Central memory CD4-positive, alpha-beta T cell (primary cell): ENCODE measurements around the gene ESYT1.

ENCODE experiments used
- DNase-seq: peaks from one replicate; pipeline ENCODE4 v3.0.0; 2022
- total RNA-seq, 3 experiments: gene quantifications; one replicate each; lab custom pipeline; 2026; lab: John Stamatoyannopoulos, UW

Gene ESYT1, protein sequence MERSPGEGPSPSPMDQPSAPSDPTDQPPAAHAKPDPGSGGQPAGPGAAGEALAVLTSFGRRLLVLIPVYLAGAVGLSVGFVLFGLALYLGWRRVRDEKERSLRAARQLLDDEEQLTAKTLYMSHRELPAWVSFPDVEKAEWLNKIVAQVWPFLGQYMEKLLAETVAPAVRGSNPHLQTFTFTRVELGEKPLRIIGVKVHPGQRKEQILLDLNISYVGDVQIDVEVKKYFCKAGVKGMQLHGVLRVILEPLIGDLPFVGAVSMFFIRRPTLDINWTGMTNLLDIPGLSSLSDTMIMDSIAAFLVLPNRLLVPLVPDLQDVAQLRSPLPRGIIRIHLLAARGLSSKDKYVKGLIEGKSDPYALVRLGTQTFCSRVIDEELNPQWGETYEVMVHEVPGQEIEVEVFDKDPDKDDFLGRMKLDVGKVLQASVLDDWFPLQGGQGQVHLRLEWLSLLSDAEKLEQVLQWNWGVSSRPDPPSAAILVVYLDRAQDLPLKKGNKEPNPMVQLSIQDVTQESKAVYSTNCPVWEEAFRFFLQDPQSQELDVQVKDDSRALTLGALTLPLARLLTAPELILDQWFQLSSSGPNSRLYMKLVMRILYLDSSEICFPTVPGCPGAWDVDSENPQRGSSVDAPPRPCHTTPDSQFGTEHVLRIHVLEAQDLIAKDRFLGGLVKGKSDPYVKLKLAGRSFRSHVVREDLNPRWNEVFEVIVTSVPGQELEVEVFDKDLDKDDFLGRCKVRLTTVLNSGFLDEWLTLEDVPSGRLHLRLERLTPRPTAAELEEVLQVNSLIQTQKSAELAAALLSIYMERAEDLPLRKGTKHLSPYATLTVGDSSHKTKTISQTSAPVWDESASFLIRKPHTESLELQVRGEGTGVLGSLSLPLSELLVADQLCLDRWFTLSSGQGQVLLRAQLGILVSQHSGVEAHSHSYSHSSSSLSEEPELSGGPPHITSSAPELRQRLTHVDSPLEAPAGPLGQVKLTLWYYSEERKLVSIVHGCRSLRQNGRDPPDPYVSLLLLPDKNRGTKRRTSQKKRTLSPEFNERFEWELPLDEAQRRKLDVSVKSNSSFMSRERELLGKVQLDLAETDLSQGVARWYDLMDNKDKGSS
- total RNA-seq, result 191 to 496 (median 297) reads per million in 3 experiments

DNA sequence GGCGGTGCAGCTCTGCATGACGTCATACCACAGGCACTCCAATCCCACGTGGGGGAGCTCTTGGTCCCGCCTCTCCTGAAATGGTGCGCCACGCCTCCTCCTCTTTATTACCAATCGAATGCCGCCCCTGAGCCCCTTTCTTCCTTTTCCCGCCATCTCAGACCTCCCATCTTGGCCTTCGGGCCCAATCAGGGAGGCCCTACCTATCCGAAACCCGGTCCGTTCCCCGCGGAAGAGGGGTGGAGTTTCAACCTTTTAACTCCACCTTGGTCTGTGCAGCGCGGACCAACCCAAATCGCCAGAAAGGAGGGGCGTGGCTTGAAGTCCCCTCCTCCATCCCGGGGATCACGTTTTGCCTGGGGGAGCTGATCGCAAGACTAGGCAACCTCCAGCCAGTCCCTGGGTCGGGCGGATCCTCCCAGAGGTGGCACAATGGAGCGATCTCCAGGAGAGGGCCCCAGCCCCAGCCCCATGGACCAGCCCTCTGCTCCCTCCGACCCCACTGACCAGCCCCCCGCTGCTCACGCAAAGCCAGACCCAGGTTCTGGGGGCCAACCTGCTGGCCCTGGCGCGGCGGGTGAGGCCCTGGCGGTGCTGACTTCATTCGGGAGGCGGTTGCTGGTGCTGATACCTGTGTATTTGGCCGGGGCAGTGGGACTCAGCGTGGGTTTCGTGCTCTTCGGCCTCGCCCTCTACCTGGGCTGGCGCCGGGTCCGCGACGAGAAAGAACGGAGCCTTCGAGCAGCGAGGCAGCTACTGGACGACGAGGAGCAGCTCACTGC, at the start of gene ESYT1:
Gene ESYT1 (plus strand): TSS at position 380 of the 782 bp plus-strand sequence. CDS start 53 bp downstream, at position 433.
- peak; percentile 100 for DNase-seq

DNA sequence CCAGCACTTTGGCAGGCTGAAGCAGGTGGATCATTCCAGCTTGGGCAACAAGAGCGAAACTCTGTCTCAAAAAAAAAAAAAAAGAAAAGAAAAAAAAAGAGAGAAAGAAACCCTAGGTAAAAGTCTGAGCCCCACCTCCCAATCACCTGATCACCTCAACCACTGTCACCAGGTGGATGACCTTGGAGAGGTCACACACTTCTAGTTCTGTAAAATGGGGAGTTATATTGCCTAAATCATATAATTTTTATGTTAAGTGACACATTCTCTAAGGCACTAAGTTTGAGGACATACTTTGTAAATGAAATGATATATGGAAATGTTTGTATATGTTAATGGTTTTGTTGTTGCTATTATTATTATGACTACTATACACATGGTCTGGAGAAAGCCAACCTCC, 49.6 kb upstream of the ESYT1 start:
- DNase-seq, result no peak

- DNase-seq, result peak; percentile 29
Observed at GRCh38 chr12:56078931-56079722, 48.9 kb upstream of the ESYT1 start.

GRCh38 chr12:56079723-56080555, 48.1 kb upstream of the ESYT1 start, which contains the start of gene ERBB3:
Gene ERBB3 (plus strand): TSS chr12:56080165. CDS start chr12:56080301, 136 bp downstream.
- peak; percentile 47 for DNase-seq

- no peak for DNase-seq
Observed at GRCh38 chr12:56080556-56081138, 47.4 kb upstream of the ESYT1 start.

DNA sequence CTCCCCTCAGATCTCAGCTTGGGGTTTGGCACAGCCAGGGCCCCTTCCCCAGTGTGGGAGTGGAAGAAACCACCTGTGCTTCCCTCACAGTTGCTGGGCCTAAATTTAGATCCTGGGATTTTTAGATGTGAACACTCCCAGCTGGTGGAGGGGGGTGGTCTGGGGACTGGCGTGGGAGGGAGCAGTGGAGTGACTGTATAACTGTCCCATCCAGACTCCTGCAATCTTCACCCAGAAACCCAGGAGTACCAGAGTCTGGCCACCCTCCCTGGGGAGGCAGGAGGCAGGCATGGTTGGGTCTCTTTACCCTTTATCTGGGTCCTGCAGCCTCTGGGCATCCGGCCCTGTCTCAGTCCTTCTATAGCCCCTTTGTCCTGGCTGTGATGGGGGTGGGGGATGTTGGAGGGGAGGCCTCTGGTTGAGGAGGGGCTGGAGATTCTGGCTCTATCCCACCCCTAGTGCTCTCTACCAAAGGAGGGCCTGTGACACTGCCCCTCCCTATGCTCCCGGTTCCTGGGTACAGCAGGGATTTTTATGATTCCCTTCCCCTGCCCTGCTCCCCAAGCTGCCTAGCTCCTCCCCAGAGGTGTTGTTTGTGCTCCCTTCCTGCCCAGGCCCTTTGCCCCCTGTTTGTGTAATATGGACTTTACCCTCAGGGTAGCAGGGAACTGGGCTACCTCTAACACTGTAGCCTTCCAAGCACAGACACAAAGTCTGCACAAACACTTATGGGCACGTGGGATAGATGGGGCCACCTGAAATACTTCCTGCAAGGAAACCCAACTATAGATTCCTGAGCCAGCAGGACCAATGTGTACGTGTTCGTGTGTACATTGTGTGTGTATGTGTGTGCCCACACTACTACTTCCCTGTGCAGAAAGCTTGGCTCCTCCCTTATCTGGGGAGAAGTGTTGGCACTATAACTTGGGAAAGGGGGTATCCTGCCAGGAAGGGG, 46.4 kb upstream of the ESYT1 start:
- no peak for DNase-seq

DNA sequence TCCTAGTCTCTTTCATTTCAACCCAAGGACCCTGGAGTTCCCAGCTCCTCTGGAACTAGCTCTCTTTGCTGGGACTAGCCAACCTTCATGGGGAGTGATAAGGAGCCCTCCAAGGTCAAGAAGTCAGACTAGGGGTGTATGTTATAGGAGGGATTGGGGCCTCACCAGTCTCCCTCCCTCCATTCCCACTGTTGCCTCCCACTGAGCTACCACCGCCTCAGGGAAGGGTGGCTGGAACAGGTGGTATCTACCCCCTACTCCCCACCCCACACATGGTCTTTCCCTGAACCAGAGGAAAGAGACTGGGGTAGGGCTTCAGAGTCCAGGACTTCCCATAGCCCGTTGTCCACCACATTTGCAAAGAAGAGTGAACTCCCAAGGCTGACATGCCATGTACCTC, 45.7 kb upstream of the ESYT1 start:
- no peak for DNase-seq

DNA sequence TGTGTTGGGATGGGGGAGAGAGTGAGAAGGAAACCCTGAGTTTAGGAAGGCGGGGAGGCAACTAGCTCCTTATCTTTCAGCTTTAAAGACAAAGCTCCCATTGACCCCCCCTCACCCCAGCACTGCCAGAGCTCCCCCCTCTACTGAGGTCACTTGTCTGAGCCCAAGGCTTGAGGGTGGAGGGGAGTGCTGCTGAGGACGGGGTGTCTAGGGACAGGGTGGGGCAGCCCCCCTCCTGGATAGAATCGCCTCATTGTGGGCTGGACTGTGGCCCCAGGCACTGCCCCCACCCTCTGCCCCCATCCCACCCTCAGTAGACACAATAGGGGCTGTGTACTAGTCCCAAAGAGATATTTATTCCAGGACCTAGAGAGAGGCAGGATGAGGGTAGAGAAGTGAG, 45.1 kb upstream of the ESYT1 start:
- no peak for DNase-seq

DNA sequence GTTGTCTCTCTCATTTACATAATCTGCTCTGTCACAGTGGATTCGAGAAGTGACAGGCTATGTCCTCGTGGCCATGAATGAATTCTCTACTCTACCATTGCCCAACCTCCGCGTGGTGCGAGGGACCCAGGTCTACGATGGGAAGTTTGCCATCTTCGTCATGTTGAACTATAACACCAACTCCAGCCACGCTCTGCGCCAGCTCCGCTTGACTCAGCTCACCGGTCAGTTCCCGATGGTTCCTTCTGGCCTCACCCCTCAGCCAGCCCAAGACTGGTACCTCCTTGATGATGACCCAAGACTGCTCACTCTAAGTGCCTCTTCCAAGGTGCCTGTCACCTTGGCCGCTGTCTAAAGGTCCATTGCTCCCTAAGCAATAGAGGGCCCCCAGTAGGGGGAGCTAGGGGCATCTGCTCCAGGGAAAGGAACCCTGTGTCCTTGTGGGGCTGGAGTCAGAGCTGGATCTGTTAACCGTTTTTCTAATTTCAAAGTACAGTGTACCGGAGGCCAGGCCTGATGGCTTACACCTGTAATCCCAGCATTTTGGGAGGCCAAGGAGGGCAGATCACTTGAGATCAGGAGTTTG, 43.0 kb upstream of the ESYT1 start:
- DNase-seq, result no peak

DNA sequence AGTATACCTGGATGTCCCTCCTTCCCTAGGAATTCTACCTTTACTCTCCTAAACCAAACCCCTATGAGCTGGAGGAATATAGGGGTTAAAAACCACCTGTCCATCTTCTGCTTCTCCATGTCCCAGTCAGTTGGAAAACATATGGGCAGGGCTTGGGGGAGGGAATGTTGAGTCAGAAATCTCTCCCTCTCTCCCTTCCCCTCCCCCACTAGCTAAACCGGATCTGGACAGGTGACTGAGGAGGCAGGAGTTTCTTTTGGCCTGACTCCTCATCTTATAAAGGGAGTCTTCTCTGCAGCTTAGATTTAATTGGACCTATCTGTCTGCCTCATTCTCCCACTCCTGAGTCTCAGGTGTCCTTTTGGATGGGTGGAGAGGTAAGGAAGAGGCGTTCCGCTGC, 42.0 kb upstream of the ESYT1 start:
- no peak for DNase-seq

DNA sequence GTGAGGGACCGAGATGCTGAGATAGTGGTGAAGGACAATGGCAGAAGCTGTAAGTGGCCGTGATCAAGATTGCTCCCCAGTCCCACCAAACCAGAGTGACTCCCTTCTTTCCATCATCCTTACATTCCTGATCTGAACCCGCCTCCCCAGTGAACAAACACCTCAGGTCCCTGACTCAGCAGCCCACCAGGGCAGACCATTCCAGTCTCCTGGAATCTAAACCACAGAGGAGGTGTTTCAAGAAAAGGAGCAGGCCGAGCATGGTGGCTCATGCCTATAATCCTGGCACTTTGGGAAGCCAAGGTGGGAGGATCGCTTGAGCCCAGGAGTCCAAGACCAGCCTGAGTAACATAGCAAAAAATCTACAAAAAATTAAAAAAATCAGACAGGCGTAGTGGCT, 41.5 kb upstream of the ESYT1 start:
- DNase-seq, result no peak

- no peak for DNase-seq
Observed at GRCh38 chr12:56087220-56087619, 40.8 kb upstream of the ESYT1 start.

- no peak for DNase-seq
Observed at GRCh38 chr12:56097738-56098137, 30.3 kb upstream of the ESYT1 start.

DNA sequence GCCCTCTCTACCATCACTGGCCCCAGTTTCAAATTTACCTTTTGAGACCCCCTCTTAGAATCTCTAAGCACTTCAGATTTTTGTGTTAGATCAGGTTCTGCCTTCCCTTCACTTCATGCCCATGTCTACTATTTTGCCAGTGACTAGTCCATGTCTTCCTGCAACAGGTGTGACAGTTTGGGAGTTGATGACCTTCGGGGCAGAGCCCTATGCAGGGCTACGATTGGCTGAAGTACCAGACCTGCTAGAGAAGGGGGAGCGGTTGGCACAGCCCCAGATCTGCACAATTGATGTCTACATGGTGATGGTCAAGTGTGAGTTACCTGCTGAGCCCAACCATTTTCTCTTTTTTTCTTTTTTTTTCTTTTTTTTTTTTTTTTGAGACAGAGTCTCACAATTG, 29.5 kb upstream of the ESYT1 start:
- no peak for DNase-seq

- no peak for DNase-seq
Observed at GRCh38 chr12:56099787-56100186, 28.3 kb upstream of the ESYT1 start.

DNA sequence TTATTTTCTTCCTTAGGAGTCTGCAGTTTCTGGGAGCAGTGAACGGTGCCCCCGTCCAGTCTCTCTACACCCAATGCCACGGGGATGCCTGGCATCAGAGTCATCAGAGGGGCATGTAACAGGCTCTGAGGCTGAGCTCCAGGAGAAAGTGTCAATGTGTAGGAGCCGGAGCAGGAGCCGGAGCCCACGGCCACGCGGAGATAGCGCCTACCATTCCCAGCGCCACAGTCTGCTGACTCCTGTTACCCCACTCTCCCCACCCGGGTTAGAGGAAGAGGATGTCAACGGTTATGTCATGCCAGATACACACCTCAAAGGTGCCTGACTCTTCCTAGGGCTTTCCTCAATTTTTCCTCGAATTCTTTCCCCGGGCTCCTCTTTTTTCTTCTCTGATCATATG, 27.0 kb upstream of the ESYT1 start:
- no peak for DNase-seq

- DNase-seq, result no peak
Observed at GRCh38 chr12:56102683-56103065, 25.4 kb upstream of the ESYT1 start.

- DNase-seq, result peak; percentile 60
Observed at GRCh38 chr12:56103066-56103711, 24.9 kb upstream of the ESYT1 start.
